GM12878 (cell line): ENCODE measurements around the gene NHLRC3.

Source experiments
- CTCF ChIP-seq, 3 experiments: IDR thresholded peaks in 2 of 3; conservative IDR thresholded peaks in 1 of 3; 2 replicates each; pipeline ENCODE4 v1.5.1; 2011; ENCODE audit warnings: low read depth in 3 of 3, low read length in 3 of 3, mild to moderate bottlenecking in 3 of 3, control low read depth in 2 of 3, moderate library complexity in 2 of 3, inconsistent platforms in 1 of 3, mixed read lengths in 1 of 3; ENCODE audit not compliant: control insufficient read depth in 2 of 3, insufficient read depth in 1 of 3; ENCODE audit errors: extremely low read depth in 1 of 3
- EZH2 ChIP-seq: IDR thresholded peaks from 2 replicates; pipeline ENCODE4 v1.6.1; 2012; ENCODE audit warnings: low read depth, mild to moderate bottlenecking, control low read depth, inconsistent platforms, low read length, borderline replicate concordance; ENCODE audit not compliant: control insufficient read depth
- POLR2A ChIP-seq: IDR thresholded peaks from 2 replicates; pipeline ENCODE4 v1.6.1; 2011; ENCODE audit warnings: low read depth, mild to moderate bottlenecking, low read length
- POLR2AphosphoS5 ChIP-seq: IDR thresholded peaks from 2 replicates; pipeline ENCODE4 v1.6.1; 2011; ENCODE audit warnings: mild to moderate bottlenecking, low read length, inconsistent platforms
- RAD21 ChIP-seq: IDR thresholded peaks from 2 replicates; pipeline ENCODE4 v1.6.1; 2011; ENCODE audit warnings: mild to moderate bottlenecking, low read depth, low read length, moderate library complexity; ENCODE audit not compliant: insufficient read depth
- TF ChIP-seq, protein P1 (sequence below): fragments of 450-650 bp; conservative IDR thresholded peaks from 2 replicates; pipeline ENCODE4 v1.6.1; 2017; ENCODE audit warnings: mild to moderate bottlenecking, moderate library complexity
- TF ChIP-seq, protein P2 (sequence below): fragments of 450-650 bp; formaldehyde crosslinking; IDR thresholded peaks from 2 replicates; pipeline ENCODE4 v1.4.0; 2022; ENCODE audit warnings: mild to moderate bottlenecking, moderate library complexity

DNA sequence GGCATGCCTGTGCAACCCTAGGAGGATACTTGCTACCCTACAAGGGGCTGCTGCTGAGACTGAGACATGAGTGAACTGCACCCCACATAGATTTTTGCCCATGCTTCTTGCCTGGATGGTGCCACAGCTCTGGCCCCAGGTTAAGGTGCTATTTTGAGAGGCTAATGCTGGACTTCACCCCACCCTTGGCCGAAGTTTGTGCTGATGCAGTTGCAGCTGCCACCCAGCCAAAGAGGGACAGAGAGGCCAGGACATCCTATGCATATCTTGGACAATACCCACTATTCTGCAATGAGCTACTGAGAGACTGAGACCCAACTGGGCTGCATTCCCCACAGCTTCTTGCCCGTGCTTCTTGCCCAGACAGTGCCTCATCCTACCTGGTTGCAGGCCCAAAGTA, 34.6 kb downstream of the NHLRC3 start:
- TF ChIP-seq POLR2A, result no peak
- TF ChIP-seq, protein P1, sequence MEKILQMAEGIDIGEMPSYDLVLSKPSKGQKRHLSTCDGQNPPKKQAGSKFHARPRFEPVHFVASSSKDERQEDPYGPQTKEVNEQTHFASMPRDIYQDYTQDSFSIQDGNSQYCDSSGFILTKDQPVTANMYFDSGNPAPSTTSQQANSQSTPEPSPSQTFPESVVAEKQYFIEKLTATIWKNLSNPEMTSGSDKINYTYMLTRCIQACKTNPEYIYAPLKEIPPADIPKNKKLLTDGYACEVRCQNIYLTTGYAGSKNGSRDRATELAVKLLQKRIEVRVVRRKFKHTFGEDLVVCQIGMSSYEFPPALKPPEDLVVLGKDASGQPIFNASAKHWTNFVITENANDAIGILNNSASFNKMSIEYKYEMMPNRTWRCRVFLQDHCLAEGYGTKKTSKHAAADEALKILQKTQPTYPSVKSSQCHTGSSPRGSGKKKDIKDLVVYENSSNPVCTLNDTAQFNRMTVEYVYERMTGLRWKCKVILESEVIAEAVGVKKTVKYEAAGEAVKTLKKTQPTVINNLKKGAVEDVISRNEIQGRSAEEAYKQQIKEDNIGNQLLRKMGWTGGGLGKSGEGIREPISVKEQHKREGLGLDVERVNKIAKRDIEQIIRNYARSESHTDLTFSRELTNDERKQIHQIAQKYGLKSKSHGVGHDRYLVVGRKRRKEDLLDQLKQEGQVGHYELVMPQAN, result no peak
- TF ChIP-seq POLR2AphosphoS5, result no peak
- TF ChIP-seq CTCF (IDR thresholded peaks at IDR 0.05 in 2 of 3, conservative IDR thresholded peaks at IDR 0.05 in 1 of 3; ENCODE audit: control insufficient read depth in 2 of 3, extremely low read depth in 1 of 3, insufficient read depth in 1 of 3, low read depth in 3 of 3, low read length in 3 of 3), result no peak
- TF ChIP-seq, protein P2, sequence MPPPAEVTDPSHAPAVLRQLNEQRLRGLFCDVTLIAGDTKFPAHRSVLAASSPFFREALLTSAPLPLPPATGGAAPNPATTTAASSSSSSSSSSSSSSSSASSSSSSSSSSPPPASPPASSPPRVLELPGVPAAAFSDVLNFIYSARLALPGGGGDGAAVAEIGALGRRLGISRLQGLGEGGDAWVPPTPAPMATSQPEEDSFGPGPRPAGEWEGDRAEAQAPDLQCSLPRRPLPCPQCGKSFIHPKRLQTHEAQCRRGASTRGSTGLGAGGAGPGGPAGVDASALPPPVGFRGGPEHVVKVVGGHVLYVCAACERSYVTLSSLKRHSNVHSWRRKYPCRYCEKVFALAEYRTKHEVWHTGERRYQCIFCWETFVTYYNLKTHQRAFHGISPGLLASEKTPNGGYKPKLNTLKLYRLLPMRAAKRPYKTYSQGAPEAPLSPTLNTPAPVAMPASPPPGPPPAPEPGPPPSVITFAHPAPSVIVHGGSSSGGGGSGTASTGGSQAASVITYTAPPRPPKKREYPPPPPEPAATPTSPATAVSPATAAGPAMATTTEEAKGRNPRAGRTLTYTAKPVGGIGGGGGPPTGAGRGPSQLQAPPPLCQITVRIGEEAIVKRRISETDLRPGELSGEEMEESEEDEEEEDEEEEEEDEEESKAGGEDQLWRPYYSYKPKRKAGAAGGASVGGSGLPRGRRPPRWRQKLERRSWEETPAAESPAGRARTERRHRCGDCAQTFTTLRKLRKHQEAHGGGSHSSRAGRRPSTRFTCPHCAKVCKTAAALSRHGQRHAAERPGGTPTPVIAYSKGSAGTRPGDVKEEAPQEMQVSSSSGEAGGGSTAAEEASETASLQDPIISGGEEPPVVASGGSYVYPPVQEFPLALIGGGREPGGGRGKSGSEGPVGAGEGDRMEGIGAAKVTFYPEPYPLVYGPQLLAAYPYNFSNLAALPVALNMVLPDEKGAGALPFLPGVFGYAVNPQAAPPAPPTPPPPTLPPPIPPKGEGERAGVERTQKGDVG, result no peak
- no peak for TF ChIP-seq RAD21
- no peak for TF ChIP-seq EZH2
